ENCODE measurements around the gene ITGB1. TPM values are rescaled to one million over a fixed set of nuclear protein-coding genes. Genes with fewer than 3 reads are reported as not detected.

Gene ITGB1
- total RNA-seq, 1 experiment from 2014 or later = 282 TPM

- ChIA-PET POLR2A (ENCODE audit: low non-redundant PET) (interaction anchor here (0.6 kb wide), 1 partner anchor 11 kb away, joined by 3 read pairs; no protein-coding TSS in a partner anchor), CTCF (no interaction called here)
- BruUV-seq (replicated peaks) = no TSS peak
- Histone ChIP-seq H3K9me3 (ENCODE audit: low read depth, low read length, poor library complexity, severe bottlenecking) (no peaks in the 10 kb centered on the region), H3K4me1 (ENCODE audit: insufficient read depth, low read length, poor library complexity, severe bottlenecking) (peaks cover 13% of the 10 kb centered on the region), H3K36me3 (ENCODE audit: insufficient read depth, low read length, poor library complexity, severe bottlenecking) (no peaks in the 10 kb centered on the region), H3K27ac (ENCODE audit: low read depth, low read length, poor library complexity, severe bottlenecking) (peak overlapping the region; percentile 32), H3K4me3 (ENCODE audit: low read depth, low read length, poor library complexity, severe bottlenecking) (no peak overlapping the region), H3K27me3 (replicated peaks; ENCODE audit: insufficient read depth, low read depth, low read length, poor library complexity) (no peaks in the 10 kb centered on the region)
- no peak for DNase-seq (ENCODE audit: low spot score)
- intact Hi-C loops (cut with micrococcal nuclease; ENCODE audit: unreplicated experiment) = no loop called here
- TF ChIP-seq EZH2 (IDR thresholded peaks at IDR 0.05; ENCODE audit: borderline replicate concordance, low read depth, low read length, poor library complexity, severe bottlenecking) = no peak
- no peak for TF ChIP-seq CTCF (conservative IDR thresholded peaks at IDR 0.05; ENCODE audit: low read depth, low read length)
Observed at GRCh38 chr10:32943395-32943794, 14.6 kb downstream of the ITGB1 start.

GRCh38 chr10:32942081-32942480 is 15.9 kb downstream of the ITGB1 start:
- Histone ChIP-seq H3K27ac (ENCODE audit: low read depth, low read length, poor library complexity, severe bottlenecking) (no peak overlapping the region), H3K4me3 (ENCODE audit: low read depth, low read length, poor library complexity, severe bottlenecking) (no peak overlapping the region), H3K27me3 (replicated peaks; ENCODE audit: insufficient read depth, low read depth, low read length, poor library complexity) (no peaks in the 10 kb centered on the region), H3K36me3 (ENCODE audit: insufficient read depth, low read length, poor library complexity, severe bottlenecking) (no peaks in the 10 kb centered on the region), H3K4me1 (ENCODE audit: insufficient read depth, low read length, poor library complexity, severe bottlenecking) (peaks cover 21% of the 10 kb centered on the region), H3K9me3 (ENCODE audit: low read depth, low read length, poor library complexity, severe bottlenecking) (no peaks in the 10 kb centered on the region)
- TF ChIP-seq EZH2 (IDR thresholded peaks at IDR 0.05; ENCODE audit: borderline replicate concordance, low read depth, low read length, poor library complexity, severe bottlenecking) = no peak
- TF ChIP-seq CTCF (conservative IDR thresholded peaks at IDR 0.05; ENCODE audit: low read depth, low read length) = no peak
- BruUV-seq (replicated peaks) = no TSS peak
- intact Hi-C loops (cut with micrococcal nuclease; ENCODE audit: unreplicated experiment) = no loop called here
- no peak for DNase-seq (ENCODE audit: low spot score)
- ChIA-PET CTCF (no interaction called here), POLR2A (ENCODE audit: low non-redundant PET) (no interaction called here)

GRCh38 chr10:32941357-32941756 is 16.7 kb downstream of the ITGB1 start:
- intact Hi-C loops (cut with micrococcal nuclease; ENCODE audit: unreplicated experiment) = no loop called here
- Histone ChIP-seq H3K36me3 (ENCODE audit: insufficient read depth, low read length, poor library complexity, severe bottlenecking) (no peaks in the 10 kb centered on the region), H3K4me1 (ENCODE audit: insufficient read depth, low read length, poor library complexity, severe bottlenecking) (peaks cover 21% of the 10 kb centered on the region), H3K27ac (ENCODE audit: low read depth, low read length, poor library complexity, severe bottlenecking) (peak overlapping the region; percentile 15), H3K4me3 (ENCODE audit: low read depth, low read length, poor library complexity, severe bottlenecking) (no peak overlapping the region), H3K9me3 (ENCODE audit: low read depth, low read length, poor library complexity, severe bottlenecking) (no peaks in the 10 kb centered on the region), H3K27me3 (replicated peaks; ENCODE audit: insufficient read depth, low read depth, low read length, poor library complexity) (no peaks in the 10 kb centered on the region)
- ChIA-PET CTCF (no interaction called here), POLR2A (ENCODE audit: low non-redundant PET) (interaction anchor here (0.6 kb wide), 1 partner anchor 129 kb away, joined by 8 read pairs; no protein-coding TSS in a partner anchor)
- no peak for TF ChIP-seq EZH2 (IDR thresholded peaks at IDR 0.05; ENCODE audit: borderline replicate concordance, low read depth, low read length, poor library complexity, severe bottlenecking)
- TF ChIP-seq CTCF (conservative IDR thresholded peaks at IDR 0.05; ENCODE audit: low read depth, low read length) = no peak
- DNase-seq (ENCODE audit: low spot score) = no peak
- no TSS peak for BruUV-seq (replicated peaks)

Measured in A673 (cell line).